GM12878 (cell line): ENCODE measurements around the gene TDP1. TPM values are rescaled to one million over a fixed set of nuclear protein-coding genes. Genes with fewer than 3 reads are reported as not detected.

ENCODE experiments used
- CTCF ChIP-seq, 3 experiments: IDR thresholded peaks in 2 of 3; conservative IDR thresholded peaks in 1 of 3; 2 replicates each; pipeline ENCODE4 v1.5.1; 2011; ENCODE audit warnings: low read depth in 3 of 3, low read length in 3 of 3, mild to moderate bottlenecking in 3 of 3, control low read depth in 2 of 3, moderate library complexity in 2 of 3, inconsistent platforms in 1 of 3, mixed read lengths in 1 of 3; ENCODE audit not compliant: control insufficient read depth in 2 of 3, insufficient read depth in 1 of 3; ENCODE audit errors: extremely low read depth in 1 of 3
- EP300 ChIP-seq, 2 experiments: fragments of 150-350 bp in 1 of 2; IDR thresholded peaks; 2 replicates each; pipeline ENCODE4 v1.6.1; 2011 to 2012; ENCODE audit warnings: low read depth in 2 of 2, low read length in 2 of 2, borderline replicate concordance in 1 of 2, improper control_type of control experiment in 1 of 2, inconsistent platforms in 1 of 2; ENCODE audit not compliant: control insufficient read depth in 1 of 2
- FOXM1 ChIP-seq: IDR thresholded peaks from 2 replicates; pipeline ENCODE4 v1.6.1; 2012; ENCODE audit warnings: low read depth, mild to moderate bottlenecking, inconsistent platforms, low read length, moderate library complexity
- KLF5 ChIP-seq: fragments of 450-650 bp; IDR thresholded peaks from 2 replicates; pipeline ENCODE4 v1.6.1; 2014; ENCODE audit warnings: mild to moderate bottlenecking; ENCODE audit not compliant: partially characterized antibody
- NR2F1 ChIP-seq: fragments of 450-650 bp; conservative IDR thresholded peaks from 2 replicates; pipeline ENCODE4 v1.6.1; 2017; ENCODE audit warnings: mild to moderate bottlenecking
- PKNOX1 ChIP-seq: fragments of 450-650 bp; IDR thresholded peaks from 2 replicates; pipeline ENCODE4 v1.6.1; 2016; ENCODE audit warnings: mild to moderate bottlenecking
- RAD21 ChIP-seq: IDR thresholded peaks from 2 replicates; pipeline ENCODE4 v1.6.1; 2011; ENCODE audit warnings: mild to moderate bottlenecking, low read depth, low read length, moderate library complexity; ENCODE audit not compliant: insufficient read depth
- RUNX3 ChIP-seq: IDR thresholded peaks from 2 replicates; pipeline ENCODE4 v1.6.1; 2012; ENCODE audit warnings: low read length, inconsistent platforms
- SMAD1 ChIP-seq: fragments of 450-650 bp; IDR thresholded peaks from 2 replicates; pipeline ENCODE4 v1.6.1; 2018; ENCODE audit warnings: mild to moderate bottlenecking, low read depth; ENCODE audit not compliant: partially characterized antibody
- SMC3 ChIP-seq: IDR thresholded peaks from 2 replicates; pipeline ENCODE4 v1.6.1; 2011; ENCODE audit warnings: low read length, improper control_type of control experiment, borderline replicate concordance
- TCF7 ChIP-seq: IDR thresholded peaks from 2 replicates; pipeline ENCODE4 v1.6.1; 2014; ENCODE audit warnings: antibody characterized with exemption, borderline replicate concordance
- USF1 ChIP-seq: IDR thresholded peaks from 2 replicates; pipeline ENCODE4 v1.6.1; 2011; ENCODE audit warnings: borderline replicate concordance, low read depth, mild to moderate bottlenecking, moderate library complexity, mixed read lengths, low read length; ENCODE audit not compliant: insufficient read depth; ENCODE audit errors: extremely low read length
- ZBTB40 ChIP-seq: fragments of 450-650 bp; IDR thresholded peaks from 2 replicates; pipeline ENCODE4 v1.6.1; 2016; ENCODE audit warnings: mild to moderate bottlenecking, moderate library complexity, borderline replicate concordance
- ZNF24 ChIP-seq: fragments of 450-650 bp; IDR thresholded peaks from 2 replicates; pipeline ENCODE4 v1.6.1; 2017; ENCODE audit warnings: antibody characterized with exemption, mild to moderate bottlenecking
- ZNF592 ChIP-seq: fragments of 450-650 bp; IDR thresholded peaks from 2 replicates; pipeline ENCODE4 v1.6.1; 2017; ENCODE audit warnings: mild to moderate bottlenecking, moderate library complexity
- polyA plus RNA-seq, 11 experiments: library from polyadenylated mRNA; depleted of rRNA in 4 of 11; unstranded in 6 of 11; stranded (reverse) in 5 of 11; fragments of >200 nt; fragmentation: Nextera tagmentation in 4 of 11; fragmentation: Illumina TruSeq in 1 of 11; extraction: Ambion mirVana in 4 of 11; extraction: Trizol in 1 of 11; gene quantifications; 1 replicate in 1 of 11; 2 replicates in 10 of 11; pipeline versions ENCODE4 v1.2.1 to v1.2.3, GENCODE V29; 2011 to 2016; ENCODE audit warnings: inconsistent platforms in 2 of 11, missing spikeins in 2 of 11, low read depth in 1 of 11
- total RNA-seq, 4 experiments: library from RNA; depleted of rRNA in 3 of 4; stranded (reverse); fragments of >200 nt in 3 of 4; fragmentation: Illumina TruSeq in 1 of 4; extraction: Trizol in 1 of 4; gene quantifications; 2 replicates each; pipeline versions ENCODE4 v1.2.1 to v1.2.3, GENCODE V29; 2013 to 2021

Gene TDP1
- total and polyA plus RNA-seq, 10 of the 15 experiments (the other 5 are each of a cell fraction or from before 2014, with no cell fraction given): 40.2 to 60.4 (median 54.1) TPM

GRCh38 chr14:89954070-89955021, 1.4 kb upstream of the TDP1 start, which contains the start of gene EFCAB11 (continued):
- TF ChIP-seq SMC3: no peak
- TF ChIP-seq USF1: no peak
- no peak for TF ChIP-seq NR2F1
- no peak for TF ChIP-seq KLF5
- no peak for TF ChIP-seq SMAD1
- no peak for TF ChIP-seq FOXM1
- no peak for TF ChIP-seq ZNF24
- TF ChIP-seq ZBTB40: peak; percentile 81; the same call in 1 of the 2 replicates
- TF ChIP-seq RAD21: no peak
- TF ChIP-seq EP300 (IDR thresholded peaks at IDR 0.05; ENCODE audit: borderline replicate concordance in 1 of 2, control insufficient read depth in 1 of 2, low read depth in 2 of 2, low read length in 2 of 2): no peak; a peak in 1 of 4 replicates
- peak; percentile 4 to 27 (median 5); a peak in 2 of 6 replicates for TF ChIP-seq CTCF (IDR thresholded peaks at IDR 0.05 in 2 of 3, conservative IDR thresholded peaks at IDR 0.05 in 1 of 3; ENCODE audit: control insufficient read depth in 2 of 3, extremely low read depth in 1 of 3, insufficient read depth in 1 of 3, low read depth in 3 of 3, low read length in 3 of 3)
- peak; percentile 98 for TF ChIP-seq PKNOX1
- TF ChIP-seq RUNX3: peak; percentile 46; the same call in 1 of the 2 replicates
- TF ChIP-seq ZNF592: no peak
- TF ChIP-seq TCF7: no peak
